Loucy (cell line): ENCODE data around the gene PFKFB2.

Experiments used
- CTCF ChIP-seq: fragments of 200-600 bp; sonication (generic); conservative IDR thresholded peaks from 2 replicates; pipeline ENCODE4 v1.5.1; 2014; ENCODE audit warnings: mild to moderate bottlenecking, antibody characterized with exemption, low read length
- EZH2phosphoT487 ChIP-seq: fragments of 200-600 bp; IDR thresholded peaks from 2 replicates; pipeline ENCODE4 v1.6.1; 2018; ENCODE audit warnings: antibody characterized with exemption, mild to moderate bottlenecking, moderate library complexity, borderline replicate concordance

GRCh38 chr1:207030522-207031009 is 22.5 kb upstream of the PFKFB2 start:
- TF ChIP-seq EZH2phosphoT487 (no peak), CTCF (no peak)
